Ectodermal cell (in vitro differentiated cells): Measurements from ENCODE around the gene PLD2.
"Not testable (repeated sequence)": the region's sequence is repeated elsewhere in the genome, so short reads cannot be mapped to it uniquely, and the experiment has no call there.

Source experiments
- H3K27ac ChIP-seq: 2 replicates; pipeline ENCODE4 v1.7.0; 2013; ENCODE audit warnings: mild to moderate bottlenecking, low read depth, low read length; ENCODE audit not compliant: insufficient read depth, poor library complexity, severe bottlenecking
- H3K27me3 ChIP-seq: 2 replicates; pipeline ENCODE4 v1.7.0; 2013; ENCODE audit warnings: mild to moderate bottlenecking, low read length; ENCODE audit not compliant: insufficient read depth, control insufficient read depth, poor library complexity, severe bottlenecking
- H3K36me3 ChIP-seq: one replicate; pipeline ENCODE4 v1.7.0; 2013; ENCODE audit warnings: low read length; ENCODE audit not compliant: control insufficient read depth, insufficient read depth
- H3K4me1 ChIP-seq: one replicate; pipeline ENCODE4 v1.7.0; 2013; ENCODE audit warnings: low read length; ENCODE audit not compliant: control insufficient read depth, insufficient read depth
- H3K4me3 ChIP-seq: 2 replicates; pipeline ENCODE4 v1.7.0; 2013; ENCODE audit warnings: low read depth, low read length, control low read depth; ENCODE audit not compliant: insufficient read depth
- H3K9me3 ChIP-seq: 2 replicates; pipeline ENCODE4 v1.7.0; 2013; ENCODE audit warnings: mild to moderate bottlenecking, low read length, moderate library complexity; ENCODE audit not compliant: control insufficient read depth
- WGBS, 2 experiments: methylation state at CpG; one replicate each; pipeline ENCODE4 v1.1.7; 2013; ENCODE audit warnings: missing lambda C conversion rate in 2 of 2; 5-methylcytosine and 5-hydroxymethylcytosine counted together

PLD2 gene

GRCh38 chr17:4856271-4856936, 49.5 kb downstream of the PLD2 start:
- no peaks in the 10 kb centered on the region for H3K9me3 ChIP-seq
- no peaks in the 10 kb centered on the region for H3K36me3 ChIP-seq
- no peaks in the 10 kb centered on the region for H3K27me3 ChIP-seq
- H3K4me3 ChIP-seq = no peak overlapping the region
- no peak overlapping the region for H3K27ac ChIP-seq
- WGBS, 2 experiments = 94 to 95% methylated on average over 16 to 17 of the region's 17 CpGs
- peaks cover 41% of the 10 kb centered on the region for H3K4me1 ChIP-seq

- Histone ChIP-seq H3K4me1 (peaks cover 41% of the 10 kb centered on the region), H3K4me3 (no peak overlapping the region), H3K27ac (no peak overlapping the region), H3K27me3 (no peaks in the 10 kb centered on the region), H3K36me3 (no peaks in the 10 kb centered on the region), H3K9me3 (no peaks in the 10 kb centered on the region)
- WGBS, 2 experiments = 96 to 98% methylated on average over 7 of the region's 7 CpGs
Measured at GRCh38 chr17:4856937-4857314, 50.0 kb downstream of the PLD2 start.

GRCh38 chr17:4857347-4857746, 50.4 kb downstream of the PLD2 start:
- 81 to 82% methylated on average over 7 of the region's 7 CpGs for WGBS, 2 experiments
- not testable (repeated sequence) for H3K27me3 ChIP-seq, H3K4me3 ChIP-seq, H3K27ac ChIP-seq, H3K9me3 ChIP-seq, H3K36me3 ChIP-seq
- peaks cover 41% of the 10 kb centered on the region for H3K4me1 ChIP-seq

GRCh38 chr17:4858068-4858881, 51.3 kb downstream of the PLD2 start:
- Histone ChIP-seq H3K9me3 (no peaks in the 10 kb centered on the region), H3K4me1 (peaks cover 41% of the 10 kb centered on the region), H3K36me3 (no peaks in the 10 kb centered on the region), H3K27me3 (no peaks in the 10 kb centered on the region), H3K27ac (peak overlapping the region; percentile 74), H3K4me3 (no peak overlapping the region)
- 46 to 53% methylated on average over 7 of the region's 7 CpGs for WGBS, 2 experiments

- 25 to 27% methylated on average over 5 of the region's 5 CpGs for WGBS, 2 experiments
- Histone ChIP-seq H3K36me3 (no peaks in the 10 kb centered on the region), H3K9me3 (no peaks in the 10 kb centered on the region), H3K27ac (peak overlapping the region; percentile 74), H3K4me1 (peaks cover 38% of the 10 kb centered on the region), H3K4me3 (no peak overlapping the region), H3K27me3 (no peaks in the 10 kb centered on the region)
Measured at GRCh38 chr17:4858882-4859260, 51.9 kb downstream of the PLD2 start.

GRCh38 chr17:4859816-4860625, 53.1 kb downstream of the PLD2 start:
- Histone ChIP-seq H3K27me3 (no peaks in the 10 kb centered on the region), H3K27ac (no peak overlapping the region), H3K4me1 (peaks cover 35% of the 10 kb centered on the region), H3K9me3 (no peaks in the 10 kb centered on the region), H3K4me3 (no peak overlapping the region), H3K36me3 (no peaks in the 10 kb centered on the region)
- WGBS, 2 experiments = 68 to 74% methylated on average over 32 of the region's 32 CpGs

- Histone ChIP-seq H3K9me3 (no peaks in the 10 kb centered on the region), H3K27ac (no peak overlapping the region), H3K36me3 (no peaks in the 10 kb centered on the region), H3K27me3 (no peaks in the 10 kb centered on the region), H3K4me1 (peaks cover 35% of the 10 kb centered on the region), H3K4me3 (no peak overlapping the region)
- 92 to 95% methylated on average over 9 of the region's 9 CpGs for WGBS, 2 experiments
Measured at GRCh38 chr17:4860651-4861050, 53.7 kb downstream of the PLD2 start.

- Histone ChIP-seq H3K27me3 (no peaks in the 10 kb centered on the region), H3K4me1 (peaks cover 34% of the 10 kb centered on the region), H3K9me3 (no peaks in the 10 kb centered on the region), H3K36me3 (no peaks in the 10 kb centered on the region), H3K4me3 (no peak overlapping the region), H3K27ac (no peak overlapping the region)
- 93 to 94% methylated on average over 16 of the region's 16 CpGs for WGBS, 2 experiments
Measured at GRCh38 chr17:4861052-4861451, 54.1 kb downstream of the PLD2 start.

- WGBS, 2 experiments = 94% methylated on average over 4 of the region's 4 CpGs
- Histone ChIP-seq H3K36me3 (no peaks in the 10 kb centered on the region), H3K27ac (no peak overlapping the region), H3K27me3 (no peaks in the 10 kb centered on the region), H3K4me3 (no peak overlapping the region), H3K4me1 (peaks cover 20% of the 10 kb centered on the region), H3K9me3 (no peaks in the 10 kb centered on the region)
Measured at GRCh38 chr17:4862720-4863119, 55.8 kb downstream of the PLD2 start.

GRCh38 chr17:4863321-4863720, 56.4 kb downstream of the PLD2 start:
- no peak overlapping the region for H3K4me3 ChIP-seq
- H3K9me3 ChIP-seq = no peaks in the 10 kb centered on the region
- H3K27ac ChIP-seq = no peak overlapping the region
- WGBS, 2 experiments = 92 to 96% methylated on average over 1 of the region's 1 CpG
- peaks cover 15% of the 10 kb centered on the region for H3K4me1 ChIP-seq
- no peaks in the 10 kb centered on the region for H3K36me3 ChIP-seq
- no peaks in the 10 kb centered on the region for H3K27me3 ChIP-seq
